Heart right ventricle (tissue), 16 donors: Measurements from ENCODE around the gene CNTN5. TPM values are rescaled to one million over a fixed set of nuclear protein-coding genes. Genes with fewer than 3 reads are reported as not detected.

Experiments
- ATAC-seq, 8 donors: fragments of 200-7000 bp; cut with Tn5 transposase; one replicate each; pipeline ENCODE4 v1.9.1; 2020; ENCODE audit warnings: mild to moderate bottlenecking in 8 of 8, moderate library complexity in 8 of 8, moderate number of reproducible peaks in 1 of 8
- DNase-seq, 2 donors: peaks; one replicate each; pipeline ENCODE4 v3.0.0-alpha.2; 2020
- H3K27ac ChIP-seq, 10 donors: fragments of 200-600 bp; sonication (generic) in 2 of 10; one replicate each; pipeline versions ENCODE4 v1.5.0 to v1.8.0; 2020 to 2022; ENCODE audit warnings: mild to moderate bottlenecking in 3 of 10
- H3K27me3 ChIP-seq, 7 donors: fragments of 200-600 bp; one replicate each; pipeline ENCODE4 v1.8.0; 2021 to 2022; ENCODE audit warnings: mild to moderate bottlenecking in 2 of 7
- H3K36me3 ChIP-seq, 9 donors: fragments of 200-600 bp; sonication (generic) in 1 of 9; one replicate each; pipeline versions ENCODE4 v1.5.0 to v1.8.0; 2020 to 2022; ENCODE audit warnings: mild to moderate bottlenecking in 2 of 9
- H3K4me1 ChIP-seq, 9 donors: fragments of 200-600 bp; sonication (generic) in 1 of 9; one replicate each; pipeline versions ENCODE4 v1.5.0 to v1.8.0; 2020 to 2022; ENCODE audit warnings: mild to moderate bottlenecking in 4 of 9
- H3K4me3 ChIP-seq, 10 donors: fragments of 200-600 bp; sonication (generic) in 2 of 10; one replicate each; pipeline versions ENCODE4 v1.5.0 to v1.8.0; 2020 to 2022; ENCODE audit warnings: mild to moderate bottlenecking in 7 of 10, moderate library complexity in 2 of 10
- H3K9me3 ChIP-seq, 11 donors: fragments of 200-600 bp in 10 of 11; sonication (generic) in 2 of 11; one replicate each; pipeline versions ENCODE4 v1.5.0 to v1.8.0; 2013 to 2022; ENCODE audit warnings: mild to moderate bottlenecking in 2 of 11, control low read depth in 1 of 11, moderate library complexity in 1 of 11
- CTCF ChIP-seq, 9 donors: fragments of 200-600 bp; sonication (generic) in 2 of 9; IDR thresholded peaks; one replicate each; pipeline versions ENCODE4 v1.5.0 to v1.8.0; 2021 to 2022; ENCODE audit warnings: antibody characterized with exemption in 9 of 9, mild to moderate bottlenecking in 5 of 9, moderate library complexity in 1 of 9
- WGBS, 2 donors: extraction: QIAGEN DNeasy Blood & Tissue Kit; methylation state at CpG; one replicate each; pipeline ENCODE4 v1.1.7; 2013; ENCODE audit warnings: inconsistent platforms in 1 of 2; 5-methylcytosine and 5-hydroxymethylcytosine counted together
- intact Hi-C, 10 donors: fragments of 100-400 bp; cut with DNase I; formaldehyde crosslinking; loops; one replicate each; pipeline versions ENCODE4 v1.11.1 to v1.14.2; 2022
- polyA plus RNA-seq, 2 donors: library from polyadenylated mRNA; stranded (reverse); fragments of 200-250 nt; gene quantifications; one replicate each; pipeline ENCODE4 v1.2.3, GENCODE V29; 2013
- total RNA-seq, 10 donors: library from RNA; stranded (reverse); fragmentation: NEBNext Ultra II Directional in 3 of 10; extraction: Animal tissue kit (Norgen Biotek cat#: 25700) in 3 of 10; gene quantifications; one replicate each; pipeline versions ENCODE4 v1.2.1 to v1.2.4, GENCODE V29; 2021 to 2023
- donor health status: Arrhythmogenic right ventricular cardiomyopathy.
- donor health status: ischemic (EF 13 %, LVEDD 7.1; RV severe dilation, severe dysfunction).
- donor health status: healthy with polysubstance abuse.
- donor health status: DM: no; HTN: yes; CAD: no.
- donor health status: DM: no; HTN: no; CAD: no.
- donor health status: ischemic (EF 25% LVEDD 6.9; RV normal size, moderate dysfunction).
- donor health status: ischemic (EF 25% LVEDD 5.7; RV mildly dilated, moderate dysfunction).
- donor health status: healthy.
- donor health status: DM: yes; HTN: yes; CAD: no.
- donor health status: Ischemic cardiomyopathy.
- donor health status: ischemic (EF 35%, LVEDD 5.7; RV mildly dilated, moderate dysfunction).
- donor health status: nonischemic (EF 11% LVEDD 7.7; RV severe dilation, severe dysfunction).
- donor health status: DM: yes; HTN: yes; CAD: no.
- donor health status: PGD.
- donor health status: ischemic (EF 29% LVEDD 5.4; RV normal size, mild dysfunction).
- donor health status: nonischemic (EF 23%, LVEDD 6.1; RV moderate dilation, normal function).

Gene CNTN5
- total and polyA plus RNA-seq, 12 donors, result 0.05 to 0.35 (median 0.17) TPM; not detected in 6

- H3K27me3 ChIP-seq, result no peaks in the 10 kb centered on the region
- no peaks in the 10 kb centered on the region for H3K36me3 ChIP-seq
- no peak overlapping the region for H3K27ac ChIP-seq
- DNase-seq (no peak), ATAC-seq (no peak)
- 64 to 67% methylated on average over 5 of the region's 5 CpGs for WGBS, 2 donors
- no peak for TF ChIP-seq CTCF (IDR thresholded peaks at IDR 0.05)
- H3K4me3 ChIP-seq, result no peak overlapping the region
- H3K9me3 ChIP-seq, result peaks cover 0 to 5% (median 0%) of the 10 kb centered on the region in 11 donors
- intact Hi-C loops, result no loop called here
- peaks cover 0 to 16% (median 5%) of the 10 kb centered on the region in 9 donors for H3K4me1 ChIP-seq
Measured at GRCh38 chr11:99349151-99349673, 328.5 kb downstream of the CNTN5 start.

GRCh38 chr11:99351624-99352023, 330.9 kb downstream of the CNTN5 start:
- peak in 4 of 8 donors; percentile 37 to 56 (median 52) for ATAC-seq
- H3K9me3 ChIP-seq, result peaks cover 0 to 2% (median 0%) of the 10 kb centered on the region in 11 donors
- H3K4me3 ChIP-seq, result no peak overlapping the region
- peaks cover 0 to 16% (median 5%) of the 10 kb centered on the region in 9 donors for H3K4me1 ChIP-seq
- intact Hi-C loops, result no loop called here
- no peaks in the 10 kb centered on the region for H3K27me3 ChIP-seq
- no peak for DNase-seq
- H3K36me3 ChIP-seq, result no peaks in the 10 kb centered on the region
- 11 to 16% methylated on average over 1 of the region's 1 CpG for WGBS, 2 donors
- peak overlapping the region in 3 of 10 donors; percentile 3 to 34 (median 32) for H3K27ac ChIP-seq
- no peak for TF ChIP-seq CTCF (IDR thresholded peaks at IDR 0.05)

- Histone ChIP-seq H3K4me1 (peaks cover 0 to 16% (median 5%) of the 10 kb centered on the region in 9 donors), H3K27ac (peak overlapping the region in 4 of 10 donors; percentile 5 to 34 (median 30)), H3K36me3 (no peaks in the 10 kb centered on the region), H3K9me3 (no peaks in the 10 kb centered on the region), H3K4me3 (no peak overlapping the region), H3K27me3 (no peaks in the 10 kb centered on the region)
- DNase-seq (peak in 1 of 2 donors; percentile 11), ATAC-seq (peak in 6 of 8 donors; percentile 45 to 90 (median 81))
- intact Hi-C loops, result no loop called here
- no peak for TF ChIP-seq CTCF (IDR thresholded peaks at IDR 0.05)
- WGBS, 2 donors, result 48 to 58% methylated on average over 5 of the region's 5 CpGs
Measured at GRCh38 chr11:99352642-99353041, 331.9 kb downstream of the CNTN5 start.

- ATAC-seq (no peak), DNase-seq (no peak)
- Histone ChIP-seq H3K9me3 (no peaks in the 10 kb centered on the region), H3K4me3 (no peak overlapping the region), H3K4me1 (peaks cover 0 to 14% (median 0%) of the 10 kb centered on the region in 9 donors), H3K27me3 (no peaks in the 10 kb centered on the region), H3K27ac (no peak overlapping the region), H3K36me3 (no peaks in the 10 kb centered on the region)
- 84 to 87% methylated on average over 7 of the region's 7 CpGs for WGBS, 2 donors
- TF ChIP-seq CTCF (IDR thresholded peaks at IDR 0.05), result no peak
- intact Hi-C loops, result no loop called here
Measured at GRCh38 chr11:99366546-99366945, 345.8 kb downstream of the CNTN5 start.
